Measurements from ENCODE around the gene ZNF837.

Gene ZNF837

GRCh38 chr19:58328999-58329398 is 51.8 kb downstream of the ZNF837 start:
- no peak overlapping the region for H3K27ac ChIP-seq (ENCODE audit: low read depth, low read length)
- no peaks in the 10 kb centered on the region for H3K27me3 ChIP-seq (ENCODE audit: control insufficient read depth, low read length)
- no peaks in the 10 kb centered on the region for H3K9me2 ChIP-seq (replicated peaks; ENCODE audit: control insufficient read depth, low read length)
- no peaks in the 10 kb centered on the region for H3F3A ChIP-seq (ENCODE audit: control insufficient read depth, insufficient read depth)
- peaks cover 5% of the 10 kb centered on the region; the same call in 1 of the 2 replicates for H3K36me3 ChIP-seq (ENCODE audit: control insufficient read depth, low read length)
- TF ChIP-seq EZH2phosphoT487 (IDR thresholded peaks at IDR 0.05; ENCODE audit: borderline replicate concordance, low read length) (no peak), CTCF (IDR thresholded peaks at IDR 0.05; ENCODE audit: low read depth, low read length, poor library complexity, severe bottlenecking) (peak; percentile 53)
- no peak overlapping the region for H3K4me2 ChIP-seq (ENCODE audit: low read length)
- H3K9me3 ChIP-seq (ENCODE audit: control insufficient read depth, insufficient read depth, low read length), result no peaks in the 10 kb centered on the region
- H3K4me1 ChIP-seq (ENCODE audit: control insufficient read depth, low read length), result peaks cover 17% of the 10 kb centered on the region
- no peak overlapping the region for H3K4me3 ChIP-seq (ENCODE audit: low read length)
- H4K20me1 ChIP-seq (ENCODE audit: control insufficient read depth, insufficient read depth, low read depth, low read length), result no peaks in the 10 kb centered on the region
- H3K79me2 ChIP-seq (ENCODE audit: control insufficient read depth, low read length), result peaks cover 13% of the 10 kb centered on the region

GRCh38 chr19:58326914-58327726 is 53.7 kb downstream of the ZNF837 start, which contains the start of gene ZSCAN22:
Gene ZSCAN22 (plus strand): TSS chr19:58326994. CDS start chr19:58334803, 7,809 bp downstream.
- TF ChIP-seq EZH2phosphoT487 (IDR thresholded peaks at IDR 0.05; ENCODE audit: borderline replicate concordance, low read length) (no peak), CTCF (IDR thresholded peaks at IDR 0.05; ENCODE audit: low read depth, low read length, poor library complexity, severe bottlenecking) (no peak)
- peak within 1 kb of the TSS; percentile 90 for H3K4me2 ChIP-seq (ENCODE audit: low read length)
- H3K27me3 ChIP-seq (ENCODE audit: control insufficient read depth, low read length), result no peaks in the 10 kb centered on the region
- no peak within 1 kb of the TSS for H3K27ac ChIP-seq (ENCODE audit: low read depth, low read length)
- H3K9me2 ChIP-seq (replicated peaks; ENCODE audit: control insufficient read depth, low read length), result no peaks in the 10 kb centered on the region
- H4K20me1 ChIP-seq (ENCODE audit: control insufficient read depth, insufficient read depth, low read depth, low read length), result no peaks in the 10 kb centered on the region
- peaks cover 13% of the 10 kb centered on the region for H3K79me2 ChIP-seq (ENCODE audit: control insufficient read depth, low read length)
- peak within 1 kb of the TSS; percentile 95 for H3K4me3 ChIP-seq (ENCODE audit: low read length)
- no peaks in the 10 kb centered on the region for H3F3A ChIP-seq (ENCODE audit: control insufficient read depth, insufficient read depth)
- peaks cover 17% of the 10 kb centered on the region for H3K4me1 ChIP-seq (ENCODE audit: control insufficient read depth, low read length)
- no peaks in the 10 kb centered on the region for H3K9me3 ChIP-seq (ENCODE audit: control insufficient read depth, insufficient read depth, low read length)
- H3K36me3 ChIP-seq (ENCODE audit: control insufficient read depth, low read length), result peaks cover 5% of the 10 kb centered on the region; the same call in 1 of the 2 replicates

GRCh38 chr19:58326501-58326913 is 54.3 kb downstream of the ZNF837 start:
- Histone ChIP-seq H3K27ac (ENCODE audit: low read depth, low read length) (no peak overlapping the region), H3K79me2 (ENCODE audit: control insufficient read depth, low read length) (peaks cover 13% of the 10 kb centered on the region), H3K9me2 (replicated peaks; ENCODE audit: control insufficient read depth, low read length) (no peaks in the 10 kb centered on the region), H4K20me1 (ENCODE audit: control insufficient read depth, insufficient read depth, low read depth, low read length) (no peaks in the 10 kb centered on the region), H3K4me3 (ENCODE audit: low read length) (peak overlapping the region; percentile 95), H3F3A (ENCODE audit: control insufficient read depth, insufficient read depth) (no peaks in the 10 kb centered on the region), H3K36me3 (ENCODE audit: control insufficient read depth, low read length) (peaks cover 5% of the 10 kb centered on the region; the same call in 1 of the 2 replicates), H3K27me3 (ENCODE audit: control insufficient read depth, low read length) (no peaks in the 10 kb centered on the region), H3K4me2 (ENCODE audit: low read length) (peak overlapping the region; percentile 90), H3K9me3 (ENCODE audit: control insufficient read depth, insufficient read depth, low read length) (no peaks in the 10 kb centered on the region), H3K4me1 (ENCODE audit: control insufficient read depth, low read length) (peaks cover 17% of the 10 kb centered on the region)
- TF ChIP-seq EZH2phosphoT487 (IDR thresholded peaks at IDR 0.05; ENCODE audit: borderline replicate concordance, low read length) (no peak), CTCF (IDR thresholded peaks at IDR 0.05; ENCODE audit: low read depth, low read length, poor library complexity, severe bottlenecking) (no peak)
